ENCODE data around the gene FCN2.

DNA sequence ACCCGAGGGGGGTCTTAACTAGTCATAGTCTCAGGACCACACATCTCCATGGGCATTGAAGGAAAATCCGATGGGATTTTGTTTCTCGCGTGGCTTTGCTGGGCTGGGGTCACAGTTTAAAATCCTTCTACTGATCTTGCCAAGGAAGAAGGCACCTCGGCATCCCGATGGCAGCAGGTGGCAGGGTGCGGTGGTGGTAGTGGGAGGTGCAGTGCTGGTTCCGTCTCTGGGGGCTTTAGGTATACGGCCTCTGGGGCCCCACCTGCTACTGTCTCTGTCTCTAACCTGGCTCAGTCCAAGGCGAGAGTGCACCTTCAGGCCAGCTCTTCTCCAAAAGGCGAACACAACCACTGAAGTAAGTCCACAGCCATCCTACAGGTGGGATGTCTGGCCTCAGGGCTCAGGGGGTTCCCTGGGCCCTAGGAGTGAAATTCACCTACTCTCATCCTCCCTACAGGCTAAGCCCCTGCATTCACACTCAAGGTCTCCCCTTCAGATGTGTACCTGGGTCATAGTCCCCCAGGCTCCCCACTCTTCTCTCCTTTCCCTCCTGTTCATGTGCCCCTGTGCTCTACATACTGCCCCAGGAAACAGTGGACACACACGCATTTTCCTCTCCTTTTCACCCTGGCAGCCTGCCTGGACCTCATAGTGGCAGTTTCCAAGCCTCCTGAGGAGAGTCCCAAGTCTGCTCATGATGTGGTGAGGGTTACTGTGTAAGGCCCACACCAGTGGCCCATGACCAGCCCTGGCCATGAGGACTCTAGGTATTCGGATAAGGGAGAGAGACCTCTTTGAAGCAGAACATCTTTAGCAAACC is 736 bp upstream of the FCN2 start:
- TF ChIP-seq, protein P1, sequence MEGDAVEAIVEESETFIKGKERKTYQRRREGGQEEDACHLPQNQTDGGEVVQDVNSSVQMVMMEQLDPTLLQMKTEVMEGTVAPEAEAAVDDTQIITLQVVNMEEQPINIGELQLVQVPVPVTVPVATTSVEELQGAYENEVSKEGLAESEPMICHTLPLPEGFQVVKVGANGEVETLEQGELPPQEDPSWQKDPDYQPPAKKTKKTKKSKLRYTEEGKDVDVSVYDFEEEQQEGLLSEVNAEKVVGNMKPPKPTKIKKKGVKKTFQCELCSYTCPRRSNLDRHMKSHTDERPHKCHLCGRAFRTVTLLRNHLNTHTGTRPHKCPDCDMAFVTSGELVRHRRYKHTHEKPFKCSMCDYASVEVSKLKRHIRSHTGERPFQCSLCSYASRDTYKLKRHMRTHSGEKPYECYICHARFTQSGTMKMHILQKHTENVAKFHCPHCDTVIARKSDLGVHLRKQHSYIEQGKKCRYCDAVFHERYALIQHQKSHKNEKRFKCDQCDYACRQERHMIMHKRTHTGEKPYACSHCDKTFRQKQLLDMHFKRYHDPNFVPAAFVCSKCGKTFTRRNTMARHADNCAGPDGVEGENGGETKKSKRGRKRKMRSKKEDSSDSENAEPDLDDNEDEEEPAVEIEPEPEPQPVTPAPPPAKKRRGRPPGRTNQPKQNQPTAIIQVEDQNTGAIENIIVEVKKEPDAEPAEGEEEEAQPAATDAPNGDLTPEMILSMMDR (IDR thresholded peaks at IDR 0.05): no peak
- TF ChIP-seq ZFX (IDR thresholded peaks at IDR 0.05; ENCODE audit: borderline replicate concordance): no peak
